Right renal pelvis (tissue), 4 donors: Measurements from ENCODE around the gene SORBS1. TPM values are rescaled to one million over a fixed set of nuclear protein-coding genes. Genes with fewer than 3 reads are reported as not detected.

ENCODE experiments used
- polyA plus RNA-seq, 4 donors: library from polyadenylated mRNA; unstranded; fragments of 120-200 nt; gene quantifications; one replicate each; pipeline ENCODE4 v1.2.1, GENCODE V29; 2013; ENCODE audit not compliant: insufficient read length in 4 of 4

Gene SORBS1
- polyA plus RNA-seq, 4 donors = 26.6 to 32.2 (median 30.3) TPM

Other genes with a start within 250 kb of the SORBS1 start
- 10 to 100 TPM; 73.0 to 81.6 (median 79.0) TPM for gene ALDH18A1, start 95.3 kb upstream of the SORBS1 start, polyA plus RNA-seq
- 10 to 100 TPM; 76.5 to 86.1 (median 80.7) TPM for gene TCTN3, start 132.6 kb upstream of the SORBS1 start, polyA plus RNA-seq
- gene ENTPD1, start 194.8 kb upstream of the SORBS1 start, polyA plus RNA-seq = 10 to 100 TPM; 19.8 to 30.8 (median 22.4) TPM